Activated CD4-positive, alpha-beta T cell treated with anti-CD3 and anti-CD28 coated beads, Interleukin-2, amount 50 U/mL, for 24 hours (primary cell): ENCODE measurements around the gene CHKB.
"Not testable (repeated sequence)": the region's sequence is repeated elsewhere in the genome, so short reads cannot be mapped to it uniquely, and the experiment has no call there.

ENCODE experiments used
- DNase-seq, 2 donors: peaks; one replicate each; pipeline ENCODE4 v3.0.0-alpha.2; 2020; ENCODE audit warnings: low read depth in 1 of 2, low spot score in 1 of 2

CHKB gene

GRCh38 chr22:50550395-50550794 lies 32.3 kb downstream of the CHKB start:
- no peak for DNase-seq

- DNase-seq, result no peak
Measured at GRCh38 chr22:50548921-50549790, 33.5 kb downstream of the CHKB start.

GRCh38 chr22:50548040-50548920 lies 34.4 kb downstream of the CHKB start:
- peak in 1 of 2 donors; percentile 22 for DNase-seq

DNA sequence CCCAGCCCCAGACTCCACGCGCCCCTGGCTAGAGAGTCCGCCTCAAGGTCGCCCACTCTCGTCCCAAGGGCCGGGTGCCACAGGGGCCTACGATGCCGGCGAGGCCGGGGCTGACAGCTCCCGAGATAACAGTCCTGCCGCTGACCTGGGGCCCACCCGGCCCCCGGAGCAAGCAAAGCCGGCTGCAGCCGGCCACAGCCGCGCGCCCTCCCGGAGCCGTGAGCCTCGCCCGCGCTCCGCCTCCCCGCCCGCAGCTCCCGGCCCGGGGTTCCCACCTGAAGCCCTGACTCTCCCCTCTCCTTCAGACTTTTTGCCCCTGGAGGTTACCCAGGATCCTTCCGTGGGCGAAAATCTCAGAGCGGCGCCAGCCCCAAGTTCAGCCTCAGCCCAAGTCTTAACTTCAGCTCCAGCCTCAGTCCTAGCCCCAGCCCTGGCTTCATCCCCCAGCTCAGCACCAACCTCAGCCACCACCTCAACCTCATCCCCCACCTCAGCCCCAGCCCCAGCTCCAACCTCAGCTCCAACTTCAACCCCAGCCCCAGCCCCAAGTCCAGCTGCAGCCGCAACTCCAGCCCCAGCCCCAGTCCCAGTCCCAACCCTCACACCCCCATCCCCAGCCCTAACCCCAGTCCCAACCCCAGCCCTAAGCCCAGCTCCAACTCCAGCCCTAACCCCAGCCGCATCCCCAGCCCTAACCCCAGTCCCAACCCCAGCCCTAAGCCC lies 35.2 kb downstream of the CHKB start:
- no peak for DNase-seq

- no peak for DNase-seq
Measured at GRCh38 chr22:50546326-50547262, 36.1 kb downstream of the CHKB start.

GRCh38 chr22:50545522-50546325 lies 36.9 kb downstream of the CHKB start, which contains the start of gene KLHDC7B:
KLHDC7B (plus strand) TSS chr22:50545899; CDS start chr22:50546244, 345 bp downstream.
- no peak for DNase-seq

GRCh38 chr22:50544746-50545253 lies 37.8 kb downstream of the CHKB start:
- no peak for DNase-seq

DNA sequence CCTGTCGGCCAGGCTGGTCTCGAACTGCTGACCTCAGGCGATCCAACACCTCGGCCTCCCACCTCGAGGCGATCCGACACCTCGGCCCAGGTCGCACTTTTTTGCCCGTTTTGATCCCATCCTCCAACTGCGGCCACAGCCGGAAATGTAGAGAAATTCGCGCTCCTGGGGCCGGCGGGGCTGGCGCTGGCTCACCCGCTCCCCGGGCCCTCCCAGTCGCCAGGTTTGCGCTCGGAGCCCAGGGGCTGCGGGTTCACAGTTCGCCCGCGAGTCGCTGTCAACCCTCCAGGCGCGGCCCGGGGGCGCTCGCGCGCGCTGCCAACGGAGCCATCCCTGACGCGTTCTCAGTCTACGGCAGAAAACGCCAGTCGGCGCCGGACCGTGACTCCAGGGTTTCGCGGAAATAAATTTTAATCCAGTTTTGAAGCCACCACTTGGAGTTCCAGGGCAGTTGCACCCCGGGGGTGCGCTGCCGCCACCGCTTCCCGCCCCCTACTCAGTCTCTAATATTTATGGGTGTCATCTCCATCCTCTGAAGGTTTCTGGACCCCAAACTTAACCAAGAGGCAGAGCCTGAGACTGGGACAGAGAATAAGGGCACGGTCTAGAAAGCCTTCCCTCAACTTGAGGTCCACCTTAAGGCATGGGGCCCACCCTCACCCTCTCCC lies 38.4 kb downstream of the CHKB start:
- peak; percentile 64 to 75 for DNase-seq

- DNase-seq, result no peak
Measured at GRCh38 chr22:50542416-50542927, 40.2 kb downstream of the CHKB start.

GRCh38 chr22:50541667-50542026 lies 41.0 kb downstream of the CHKB start:
- DNase-seq, result not testable (repeated sequence)

GRCh38 chr22:50540381-50540780 lies 42.3 kb downstream of the CHKB start:
- DNase-seq, result no peak

GRCh38 chr22:50537765-50538164 lies 44.9 kb downstream of the CHKB start:
- DNase-seq, result no peak

DNA sequence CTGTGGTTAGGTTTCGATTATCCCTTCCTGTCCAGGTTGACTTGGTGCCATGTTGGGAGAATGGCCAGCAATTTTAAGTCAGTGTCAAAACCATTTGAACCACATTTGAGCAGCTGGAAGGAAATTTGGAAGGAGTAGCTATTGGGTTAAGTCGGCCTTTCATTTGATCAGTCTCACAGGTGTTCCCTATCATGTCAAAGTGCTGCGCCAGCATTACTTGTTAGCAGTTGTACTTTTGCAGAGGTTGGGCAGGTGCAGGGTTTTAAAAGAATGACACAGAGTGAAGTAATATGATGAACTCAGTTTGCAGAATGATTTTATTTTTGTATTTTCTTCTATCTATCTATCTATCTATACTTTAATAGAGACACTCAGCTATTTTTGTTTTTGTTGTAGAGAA lies 46.4 kb downstream of the CHKB start:
- no peak for DNase-seq

- no peak for DNase-seq
Measured at GRCh38 chr22:50535113-50535512, 47.5 kb downstream of the CHKB start.

DNA sequence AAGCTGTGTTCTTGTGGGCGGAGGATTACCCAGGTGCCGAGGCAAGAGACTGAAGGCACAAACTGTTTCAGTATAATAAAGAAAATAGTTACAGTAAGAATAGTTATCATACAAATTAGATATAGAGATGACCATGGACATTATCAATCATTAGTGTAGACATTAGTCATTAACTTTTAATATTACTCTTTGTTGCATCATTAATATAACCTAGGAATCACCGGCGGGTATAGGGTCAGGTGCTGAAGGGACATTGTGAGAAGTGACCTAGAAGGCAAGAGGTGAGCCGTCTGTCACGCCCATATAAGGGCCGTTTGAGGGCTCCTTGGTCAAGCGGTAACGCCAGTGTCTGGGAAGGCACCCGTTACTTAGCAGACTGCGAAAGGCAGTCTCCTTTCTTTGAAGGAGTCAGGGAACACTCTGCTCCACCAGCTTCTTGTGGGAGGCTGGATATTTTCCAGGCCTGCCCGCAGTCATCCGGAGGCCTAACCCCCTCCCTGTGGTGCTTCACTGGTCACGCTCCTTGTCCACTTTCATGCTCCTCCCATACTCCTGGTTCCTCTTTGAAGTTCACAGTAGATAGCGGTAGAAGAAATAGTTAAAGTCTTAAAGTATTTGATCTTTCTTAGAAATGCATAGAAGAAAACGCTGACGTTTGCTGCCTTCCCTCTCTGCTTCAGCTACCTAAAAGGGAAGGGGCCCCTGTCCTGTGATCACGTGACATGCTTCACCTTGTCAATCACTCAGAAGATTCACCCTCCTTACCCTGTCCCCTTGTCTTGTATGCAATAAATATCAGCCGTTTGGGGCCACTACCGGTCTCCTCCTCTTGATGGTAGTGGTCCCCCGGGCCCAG lies 48.6 kb downstream of the CHKB start:
- DNase-seq, result not testable (repeated sequence)

DNA sequence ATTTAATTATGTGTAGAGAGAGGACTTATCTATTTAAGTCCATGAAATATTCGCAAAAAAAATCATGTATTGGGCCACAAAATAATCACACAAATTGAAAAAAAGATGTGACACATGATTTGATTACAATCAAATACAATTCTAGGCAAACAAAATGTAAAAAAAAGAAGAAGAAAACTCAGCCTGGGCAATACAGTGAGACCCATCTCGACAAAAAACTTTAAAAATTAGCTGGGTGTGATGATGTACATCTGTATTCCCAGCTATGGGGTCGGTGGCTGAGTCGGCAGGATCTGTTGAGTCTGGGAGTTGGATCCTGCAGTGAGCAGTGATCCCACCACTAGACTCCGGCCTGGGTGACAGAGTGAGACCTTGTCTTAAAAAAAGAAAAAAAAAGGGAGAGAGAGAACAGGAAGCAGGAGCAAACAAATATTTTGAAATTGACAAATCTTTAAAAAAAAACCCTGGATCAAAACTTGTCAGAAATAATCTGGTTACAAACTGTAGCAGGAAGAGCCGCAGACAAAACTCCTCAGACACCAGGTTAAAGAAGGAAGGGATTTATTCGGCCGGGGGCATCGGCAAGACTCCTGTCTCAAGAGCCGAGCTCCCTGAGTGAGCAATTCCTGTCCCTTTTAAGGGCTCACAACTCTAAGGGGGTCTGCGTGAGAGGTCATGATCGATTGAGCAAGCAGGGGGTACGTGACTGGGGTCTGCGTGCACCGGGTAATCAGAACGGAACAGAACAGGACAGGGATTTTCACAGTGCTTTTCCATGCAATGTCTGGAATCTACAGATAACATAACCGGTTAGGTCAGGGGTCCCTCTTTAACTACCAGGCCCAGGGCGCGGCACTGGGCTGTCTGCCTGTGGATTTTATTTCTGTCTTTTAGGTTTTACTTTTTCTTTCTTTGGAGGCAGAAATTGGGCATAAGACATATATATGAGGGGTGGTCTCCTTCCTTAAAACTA lies 49.5 kb downstream of the CHKB start:
- DNase-seq, result no peak
